Activated CD8-positive, alpha-beta memory T cell treated with anti-CD3 and anti-CD28 coated beads, Interleukin-2, amount 50 U/mL, for 24 hours (primary cell): ENCODE data around the gene ASCC3.

Source experiments
- DNase-seq: peaks from one replicate; pipeline ENCODE4 v3.0.0-alpha.2; 2020; ENCODE audit errors: extremely low read depth

Gene ASCC3

DNA sequence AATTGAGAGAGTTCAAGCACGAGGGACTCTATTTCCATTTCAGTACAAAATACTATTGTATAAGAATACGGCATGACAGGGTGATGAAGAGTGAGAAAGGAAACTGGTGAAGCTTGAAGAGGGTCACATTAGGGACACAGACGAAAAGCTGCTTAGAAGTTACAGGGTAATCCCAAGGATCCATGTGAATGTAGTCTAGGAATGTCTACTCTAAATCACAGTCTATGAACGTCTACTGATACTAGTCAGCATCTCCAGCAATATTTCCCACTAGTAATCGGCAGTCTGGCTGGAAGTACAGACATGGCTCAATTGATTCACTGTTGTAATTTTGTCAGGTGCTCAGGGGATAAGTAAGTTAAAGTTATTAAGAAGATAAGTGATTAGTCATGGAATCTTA, 156.4 kb downstream of the ASCC3 start:
- no peak for DNase-seq

DNA sequence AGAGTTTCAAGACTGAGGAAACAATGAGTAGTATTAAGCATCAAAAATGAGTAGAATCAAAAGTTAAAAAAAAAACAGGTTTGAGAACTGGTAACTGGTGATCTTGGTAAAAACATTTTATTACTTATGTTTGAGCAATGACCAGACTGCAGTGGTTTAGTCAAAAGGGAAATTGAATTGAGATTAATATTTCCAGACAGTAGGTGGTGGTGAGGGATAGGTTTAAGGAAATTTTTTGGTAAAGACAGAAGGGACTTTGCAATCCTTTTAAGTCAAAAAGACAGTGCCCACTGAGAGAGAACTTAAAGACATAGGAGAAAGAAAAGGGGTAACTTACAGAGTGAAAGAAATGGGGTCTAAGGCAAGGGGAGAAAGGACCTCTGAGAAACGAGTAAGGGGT, 156.9 kb downstream of the ASCC3 start:
- no peak for DNase-seq

DNA sequence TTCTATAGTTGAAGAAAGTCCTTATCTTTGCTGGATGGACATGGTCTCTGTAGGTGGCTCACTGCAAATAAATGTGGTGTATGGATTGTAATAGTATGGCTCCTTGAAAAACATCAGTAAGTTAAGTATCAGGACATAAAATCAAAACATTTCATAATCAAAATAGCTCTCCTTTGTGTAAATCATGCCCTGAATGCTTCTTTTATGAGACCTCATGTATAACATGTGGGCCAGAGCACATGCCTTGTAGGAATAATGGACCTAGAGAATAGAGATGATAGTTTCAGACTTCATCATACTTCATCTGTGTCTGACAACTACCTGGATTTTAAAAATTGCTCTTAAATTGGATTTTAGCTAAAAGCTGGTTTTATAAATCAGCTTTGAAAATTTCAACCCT, 159.9 kb downstream of the ASCC3 start:
- no peak for DNase-seq

DNA sequence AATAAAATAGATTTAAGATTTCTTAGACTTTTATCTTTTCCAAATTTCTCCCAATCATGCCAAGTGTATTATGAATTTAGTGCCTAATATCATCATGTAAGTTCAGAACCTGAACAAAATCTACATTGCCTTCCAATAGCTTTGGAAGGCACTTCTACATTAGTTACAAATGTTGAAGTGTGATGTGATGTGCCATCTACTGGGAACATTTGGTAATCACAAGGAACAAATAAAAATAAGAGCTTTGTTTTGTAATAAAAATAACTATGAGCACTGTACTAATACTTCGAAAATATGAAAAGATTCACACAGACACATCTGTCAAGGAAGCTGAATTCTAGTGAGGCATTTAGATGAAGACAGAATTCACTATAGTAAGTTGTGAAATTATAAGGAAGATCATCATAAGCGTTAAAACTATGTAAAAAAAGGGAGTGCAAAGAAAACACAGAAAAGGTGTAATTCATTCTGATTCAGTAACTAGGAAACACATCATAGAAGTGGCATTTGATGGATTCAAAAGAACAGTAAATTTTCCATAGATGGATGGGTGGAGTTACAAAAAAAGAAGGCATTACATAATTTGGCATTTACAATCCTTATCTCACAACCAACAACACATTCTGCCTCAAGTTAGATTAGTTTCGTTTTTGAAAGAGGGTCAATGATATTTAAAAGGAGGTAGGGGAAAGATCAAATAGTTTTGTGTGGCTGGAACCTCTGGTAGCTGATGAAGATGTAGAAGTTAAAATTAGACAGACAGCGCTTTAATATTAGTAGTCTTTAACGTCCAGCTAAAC, 161.0 kb downstream of the ASCC3 start:
- no peak for DNase-seq

DNA sequence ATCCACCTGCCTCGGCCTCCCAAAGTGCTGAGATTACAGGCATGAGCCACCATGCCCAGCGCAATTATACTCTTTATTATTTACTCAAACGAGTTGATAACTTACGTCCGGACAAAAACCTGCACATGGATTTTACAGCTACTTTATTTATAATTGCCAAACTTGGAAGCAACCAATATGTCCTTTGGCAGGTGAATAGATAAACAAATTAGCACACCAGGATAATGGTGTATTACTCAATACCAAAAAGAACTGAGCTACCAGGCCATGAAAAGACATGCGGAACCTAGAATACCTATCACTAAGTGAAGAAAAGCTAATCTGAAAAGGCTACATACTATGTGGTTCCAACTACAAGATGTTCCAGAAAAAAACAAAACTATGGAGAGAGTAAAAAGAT, 168.1 kb downstream of the ASCC3 start:
- DNase-seq, result no peak

DNA sequence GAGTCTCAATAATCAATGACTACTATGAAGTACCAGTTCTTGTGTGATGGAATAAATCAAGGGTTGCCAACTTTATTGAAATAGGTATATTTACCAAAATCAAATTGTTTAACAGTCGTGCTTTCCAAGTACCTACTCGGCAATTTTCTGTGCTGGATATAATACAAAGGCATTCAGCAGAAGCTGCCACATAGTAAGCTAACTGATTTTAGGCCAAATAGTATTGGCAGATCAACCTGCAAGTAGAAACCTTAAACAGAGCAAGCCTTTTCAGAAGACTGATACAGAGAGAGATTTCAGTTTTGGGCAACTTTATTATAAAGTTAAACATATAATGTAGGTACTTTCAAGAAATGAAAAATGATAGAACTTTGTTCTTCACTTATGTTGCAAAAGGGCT, 174.6 kb downstream of the ASCC3 start:
- DNase-seq, result no peak

DNA sequence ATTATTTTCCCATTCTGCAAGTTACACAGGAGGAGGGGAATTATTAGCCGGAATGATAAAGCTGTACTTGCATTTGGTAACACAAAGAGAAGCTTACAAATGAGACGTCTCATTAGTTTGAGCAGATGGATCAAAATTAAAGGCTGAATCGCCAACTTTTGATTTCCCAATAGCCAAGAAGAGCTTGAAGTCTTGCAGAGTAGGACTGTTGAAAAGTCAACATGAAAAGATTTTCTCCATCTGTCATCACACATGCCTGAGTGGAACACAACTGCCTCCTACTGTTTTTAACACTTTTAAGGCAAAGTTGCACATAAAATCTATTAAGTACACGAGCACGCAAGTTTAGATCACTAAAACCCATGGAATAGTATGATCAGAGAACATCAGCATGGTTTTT, 176.2 kb downstream of the ASCC3 start:
- no peak for DNase-seq

DNA sequence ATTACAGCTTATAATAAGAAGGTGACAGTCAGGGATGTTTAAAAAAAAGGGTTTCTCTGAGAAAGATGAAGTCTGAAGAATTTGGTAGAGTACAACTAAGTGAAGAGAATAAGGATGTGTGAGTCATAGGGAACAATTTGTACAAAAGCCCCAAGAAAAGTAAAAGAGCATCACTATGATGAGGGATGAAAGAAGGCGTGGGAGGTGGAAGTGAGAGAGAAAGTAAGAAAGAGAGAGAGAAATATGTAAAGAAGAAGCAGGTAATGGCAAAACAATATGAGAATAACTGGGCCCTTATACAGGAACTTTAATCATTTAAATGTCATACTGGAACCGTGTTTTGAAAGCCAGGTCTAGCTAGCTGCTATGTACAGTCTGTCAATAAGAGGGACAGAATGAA, 179.4 kb downstream of the ASCC3 start:
- no peak for DNase-seq

DNA sequence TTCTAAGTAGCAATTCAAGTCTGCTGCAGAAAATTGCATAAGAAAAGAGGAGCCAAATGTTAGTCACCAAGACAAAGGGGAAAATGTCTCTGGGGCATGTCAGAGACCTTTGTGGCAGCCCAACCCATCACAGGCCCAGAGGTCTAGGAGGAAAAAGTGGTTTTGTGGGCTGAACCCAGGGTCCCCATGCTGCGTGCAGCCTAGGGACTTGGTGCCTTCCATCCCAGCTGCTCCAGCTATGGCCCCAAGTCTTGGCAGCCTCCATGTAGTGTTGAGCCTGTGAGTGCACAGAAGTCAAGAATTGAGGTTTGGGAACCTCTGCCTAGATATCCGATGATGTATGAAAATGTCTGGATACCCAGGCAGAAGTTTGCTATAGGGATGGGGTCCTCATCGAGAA, 181.1 kb downstream of the ASCC3 start:
- DNase-seq, result no peak

DNA sequence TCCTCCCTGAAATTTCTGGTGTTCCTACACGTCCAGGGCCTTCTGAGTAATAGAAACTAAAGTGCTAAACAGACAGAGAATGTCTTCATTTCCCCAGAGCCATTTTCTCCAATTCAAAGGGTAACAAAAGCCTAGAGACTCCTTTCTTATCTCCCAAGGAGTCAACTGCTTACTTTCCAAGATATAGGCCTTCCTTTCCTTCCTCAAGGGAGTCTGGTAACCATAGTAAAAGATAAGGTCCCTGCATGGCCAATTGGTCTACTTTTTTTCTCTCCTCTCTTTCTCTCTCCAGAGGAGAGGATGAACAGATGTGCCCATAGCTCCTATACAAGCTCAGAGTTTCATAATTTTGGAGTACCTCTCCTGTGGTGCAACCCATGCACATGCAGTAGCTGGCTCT, 185.7 kb downstream of the ASCC3 start:
- no peak for DNase-seq

DNA sequence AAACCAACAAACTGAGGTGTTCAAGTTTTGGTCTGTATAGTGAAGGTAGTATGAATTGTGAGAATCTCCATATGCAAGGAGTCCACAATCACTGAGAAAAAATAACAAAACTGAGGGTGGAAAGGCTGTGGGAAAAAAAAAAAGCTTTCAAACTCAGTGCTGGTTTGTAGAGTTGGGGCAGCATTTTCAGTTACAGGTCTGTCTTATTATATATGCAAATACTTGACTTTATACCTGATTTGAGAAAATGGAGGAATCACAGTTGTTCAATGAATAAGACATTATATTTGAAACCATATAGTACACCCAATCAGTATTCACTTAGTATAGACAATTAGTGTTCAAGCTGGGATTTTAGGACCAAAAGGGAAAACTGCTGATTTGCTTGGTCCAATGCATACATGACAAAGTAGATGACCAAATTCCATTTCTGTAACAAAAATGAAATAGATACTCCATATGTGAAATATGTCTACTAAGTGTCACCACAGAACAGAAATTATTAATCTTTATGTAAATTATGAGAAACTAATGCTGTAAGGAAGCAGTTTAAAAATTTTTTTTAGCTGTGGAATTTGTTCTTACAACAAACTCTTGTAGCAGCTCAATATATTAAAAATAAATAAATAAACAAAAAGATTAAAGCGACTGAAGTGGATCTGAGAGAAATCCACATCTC, 187.7 kb downstream of the ASCC3 start:
- no peak for DNase-seq

DNA sequence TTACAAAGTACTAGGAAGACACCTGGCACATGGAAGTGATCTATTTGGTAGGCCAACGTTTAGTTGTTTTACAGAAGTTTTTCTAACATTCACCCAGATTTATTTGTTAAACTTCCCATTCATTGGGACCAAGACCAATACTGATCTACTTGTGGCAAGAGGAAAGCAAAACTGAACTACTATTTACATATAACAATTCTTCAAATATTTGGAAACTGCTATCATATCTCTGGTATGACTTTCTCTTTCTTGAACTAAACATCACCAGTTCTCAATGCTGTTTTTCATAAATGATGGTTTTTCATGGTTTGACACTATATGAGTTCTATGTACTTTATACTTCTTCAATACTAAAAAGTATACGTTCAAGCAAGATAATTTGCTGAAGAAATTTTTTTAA, 189.2 kb downstream of the ASCC3 start:
- no peak for DNase-seq

DNA sequence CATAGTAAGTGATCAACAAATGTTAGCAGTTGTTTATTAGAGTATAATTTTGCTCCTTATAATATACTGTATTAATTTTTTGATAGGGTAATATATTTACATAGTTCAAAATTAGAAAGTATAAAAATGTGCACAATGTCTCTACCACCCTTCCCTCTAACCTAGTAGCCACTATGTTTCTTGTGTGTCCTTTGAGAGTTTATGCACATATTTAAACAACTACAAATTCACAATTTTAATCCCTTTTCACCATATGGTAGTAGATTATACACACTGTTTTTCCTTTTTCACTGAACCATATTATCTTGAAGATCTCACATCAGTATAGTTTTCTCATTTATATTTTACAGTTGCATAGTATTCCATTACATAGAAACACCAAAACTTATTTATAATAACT, 194.9 kb downstream of the ASCC3 start:
- DNase-seq, result no peak

DNA sequence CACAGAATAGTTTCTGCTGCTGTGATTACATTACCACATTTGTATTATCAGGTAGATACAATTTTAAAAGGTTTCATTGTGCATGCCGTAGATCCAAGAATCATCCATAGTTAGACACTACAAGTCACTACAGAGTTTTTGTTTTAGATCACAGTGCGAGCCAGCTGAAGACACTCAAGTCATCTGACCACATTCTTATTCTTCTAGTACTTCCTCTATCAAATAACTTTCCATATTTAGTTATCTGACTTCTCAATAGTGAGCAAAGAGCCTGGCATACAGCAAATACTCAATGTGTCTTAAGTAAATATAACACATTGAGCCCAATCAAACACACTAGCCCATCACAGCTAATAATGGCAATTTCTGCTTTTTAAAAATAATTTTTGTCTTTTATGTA, 195.4 kb downstream of the ASCC3 start:
- DNase-seq, result no peak

DNA sequence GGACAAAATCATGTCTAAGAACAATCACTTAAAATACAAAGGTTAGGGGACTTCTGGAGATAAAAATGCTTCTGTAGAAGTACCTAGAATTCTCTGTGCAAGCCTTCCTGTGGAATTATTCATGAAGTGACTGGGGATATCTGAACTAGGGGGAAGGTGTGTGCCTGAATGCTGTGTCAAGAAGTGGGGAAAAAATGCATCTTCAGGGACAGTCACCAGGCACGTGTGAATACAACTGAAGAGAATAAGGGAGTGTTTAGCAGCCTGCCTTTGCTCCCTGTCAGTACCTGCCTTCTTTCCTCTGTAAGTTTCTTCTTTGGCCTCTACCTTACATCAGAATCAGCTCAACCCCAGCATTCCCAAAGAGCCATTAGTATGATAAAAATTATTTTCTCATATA, 201.0 kb downstream of the ASCC3 start:
- DNase-seq, result no peak

DNA sequence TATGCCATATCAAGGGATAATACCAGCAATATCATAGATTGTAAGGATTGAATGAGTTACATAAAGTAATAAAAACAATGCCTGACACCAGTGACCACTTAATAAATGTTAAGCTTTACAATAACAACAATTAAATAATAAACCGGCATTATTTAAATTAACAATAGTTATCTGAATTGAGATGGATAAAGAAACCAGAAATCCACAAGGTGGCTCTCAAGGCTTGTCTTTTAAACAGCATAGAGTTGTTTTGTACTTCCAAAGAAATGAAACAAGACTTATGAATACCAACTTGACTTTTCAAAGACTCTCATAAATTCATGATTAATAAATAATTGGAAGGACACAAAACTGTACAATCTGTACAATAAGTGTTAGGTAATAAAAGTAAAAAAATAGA, 203.1 kb downstream of the ASCC3 start:
- no peak for DNase-seq

DNA sequence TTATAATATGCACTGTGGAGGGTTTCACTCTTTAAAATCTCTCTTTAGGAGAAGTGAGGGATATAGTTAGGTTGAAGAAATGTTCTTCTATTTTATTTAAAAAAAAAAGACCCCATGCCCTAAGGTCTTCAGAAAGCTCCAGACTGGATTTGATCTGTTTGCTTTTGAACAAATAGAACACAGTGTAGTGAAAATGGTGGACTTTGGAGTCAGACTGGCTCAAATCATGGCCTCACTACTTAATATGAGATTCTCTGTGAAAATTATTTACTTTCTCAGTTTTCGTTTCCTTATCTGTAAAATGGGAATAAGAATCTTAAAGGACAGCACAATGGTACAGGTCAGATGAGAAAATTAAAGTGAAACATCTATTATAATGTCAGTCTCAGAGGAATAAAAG, 203.9 kb downstream of the ASCC3 start:
- DNase-seq, result no peak

DNA sequence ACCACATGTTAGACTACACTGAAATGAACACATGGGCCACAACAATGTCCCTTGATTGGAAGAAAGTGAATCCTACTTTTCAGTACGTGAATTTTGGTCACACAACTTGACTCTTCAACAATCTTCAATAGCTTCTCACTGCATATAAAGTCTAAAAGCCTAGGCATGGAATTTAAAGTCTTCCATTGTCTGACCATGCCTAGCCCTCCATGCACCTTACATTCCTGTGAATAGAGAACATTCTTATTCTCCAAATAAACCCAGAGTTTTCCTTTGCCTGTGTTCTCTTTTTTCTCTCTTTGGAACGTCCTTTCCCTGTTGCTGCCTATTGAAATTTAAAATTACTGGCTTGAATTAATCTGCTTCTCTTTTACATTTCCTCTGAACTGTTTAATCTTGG, 207.5 kb downstream of the ASCC3 start:
- no peak for DNase-seq

DNA sequence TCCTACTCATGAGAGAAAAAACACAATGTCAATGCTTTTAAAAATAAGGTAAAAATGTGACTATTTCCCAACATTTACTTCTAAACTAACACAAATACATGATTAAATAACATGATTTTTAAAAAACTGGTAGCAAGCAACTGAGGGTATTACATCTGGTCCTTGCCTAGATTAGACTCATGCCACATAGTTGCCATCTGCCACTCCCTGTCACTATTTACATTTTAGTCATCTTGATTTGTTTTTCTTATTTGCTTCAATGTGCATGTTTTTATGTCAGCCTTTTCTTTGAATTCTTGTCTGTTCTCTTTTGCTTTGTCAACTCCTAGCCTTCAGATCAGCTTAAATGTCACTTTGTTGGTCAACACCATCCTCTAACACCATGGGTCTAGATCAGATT, 209.4 kb downstream of the ASCC3 start:
- DNase-seq, result no peak

DNA sequence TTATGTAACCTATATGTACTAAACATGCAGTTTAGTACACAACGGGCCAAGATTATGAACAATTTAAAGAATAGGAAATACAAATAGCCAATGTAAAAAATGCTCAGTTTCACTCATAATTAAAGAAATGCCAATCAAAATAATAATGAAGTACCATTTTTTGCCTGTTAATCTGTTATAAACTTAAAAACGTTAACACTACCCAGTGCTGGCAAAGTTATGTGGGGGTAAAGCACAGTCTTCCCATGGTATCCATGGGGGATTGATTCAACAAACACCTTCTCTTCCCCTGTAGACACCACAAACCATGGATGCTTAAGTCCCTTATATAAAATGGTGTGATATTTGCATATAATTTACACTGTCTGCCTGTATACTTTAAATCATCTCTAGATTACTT, 211.1 kb downstream of the ASCC3 start:
- no peak for DNase-seq

DNA sequence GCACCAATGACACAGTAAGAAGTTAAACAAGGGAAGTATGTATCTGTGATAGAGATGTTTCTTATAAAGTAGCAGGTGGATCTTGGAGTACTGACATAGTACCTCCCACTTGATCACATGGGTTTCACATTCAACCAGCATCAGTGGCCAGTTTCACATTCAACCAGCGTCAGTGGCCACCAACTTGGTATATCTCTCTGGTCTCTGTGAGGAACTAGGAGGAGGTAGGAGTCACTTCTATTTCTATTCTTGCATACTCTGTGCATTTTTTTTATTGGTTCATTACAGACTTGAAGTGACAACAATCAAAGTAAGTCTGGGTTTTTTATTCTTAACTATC, 216.1 kb downstream of the ASCC3 start:
- no peak for DNase-seq

DNA sequence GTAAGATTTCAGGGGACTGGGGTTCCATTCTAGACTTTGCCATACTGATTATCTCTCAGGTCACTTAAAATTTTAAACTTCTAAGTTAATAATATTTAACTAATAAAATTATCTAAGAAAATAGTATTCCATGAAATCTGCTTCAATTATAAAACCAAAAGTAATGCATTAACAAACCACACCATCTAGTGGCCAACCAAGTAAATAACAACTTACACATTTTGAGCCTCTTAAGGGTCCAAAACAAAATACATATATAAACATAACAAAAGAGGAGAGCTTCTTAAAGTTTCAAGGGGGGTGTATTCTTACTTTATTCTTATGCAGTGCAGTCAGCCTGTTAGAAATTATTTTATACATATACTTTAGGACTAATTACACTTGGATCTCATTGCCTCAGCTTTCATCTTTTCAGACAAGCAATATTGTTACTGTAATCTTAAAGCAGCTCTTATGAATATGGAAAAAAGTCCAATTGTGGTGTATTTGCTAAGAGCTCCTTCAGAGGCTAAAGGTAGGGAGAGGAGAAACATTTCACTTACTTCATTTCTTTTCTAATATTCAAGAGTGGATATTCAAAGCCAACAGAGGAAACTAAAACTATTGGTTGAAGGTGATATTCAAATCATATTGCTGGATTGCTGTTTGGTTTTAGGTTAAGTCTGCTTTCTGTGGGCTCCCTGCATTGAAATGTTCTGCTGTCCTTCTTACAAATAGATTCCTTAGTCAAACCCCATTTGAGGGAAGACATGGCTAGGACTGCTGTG, 216.7 kb downstream of the ASCC3 start:
- DNase-seq, result no peak

DNA sequence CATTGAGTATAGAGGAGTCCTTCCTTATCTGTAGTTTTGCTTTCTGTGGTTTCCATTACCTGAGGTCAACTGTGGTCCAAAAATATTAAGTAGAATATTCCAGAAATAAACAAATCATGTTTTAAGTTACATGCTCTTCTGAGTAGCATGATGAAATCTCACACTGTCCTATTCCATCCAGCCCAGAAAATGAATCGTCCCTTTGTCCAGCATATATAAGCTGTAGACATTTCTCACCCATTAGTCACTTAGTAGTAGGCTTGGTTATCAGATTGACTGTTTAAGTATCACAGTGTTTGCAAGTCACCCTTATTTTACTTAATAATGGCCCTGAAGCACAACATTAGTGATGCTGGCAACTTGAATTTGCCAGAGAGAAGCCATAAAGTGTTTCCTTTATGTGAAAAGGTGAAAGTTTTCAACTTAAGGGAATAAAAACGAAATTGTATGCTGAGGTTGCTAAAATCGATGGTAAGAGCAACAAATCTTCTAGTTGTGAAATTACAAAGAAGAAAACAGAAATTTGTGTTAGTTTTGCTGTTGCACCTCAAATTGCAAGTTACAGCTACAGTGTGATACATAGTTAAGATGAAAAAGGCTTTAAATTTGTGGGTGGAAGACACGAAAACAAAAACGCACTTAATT, 217.8 kb downstream of the ASCC3 start:
- no peak for DNase-seq
